GM21825 (cell line): ENCODE results near the gene MAN2B2.

Experiments
- ATAC-seq: cut with Tn5 transposase; IDR thresholded peaks from one replicate; pipeline ENCODE4 v1.9.1; 2021; ENCODE audit warnings: mild to moderate bottlenecking, moderate library complexity; ENCODE audit not compliant: unreplicated experiment

The MAN2B2 gene

DNA sequence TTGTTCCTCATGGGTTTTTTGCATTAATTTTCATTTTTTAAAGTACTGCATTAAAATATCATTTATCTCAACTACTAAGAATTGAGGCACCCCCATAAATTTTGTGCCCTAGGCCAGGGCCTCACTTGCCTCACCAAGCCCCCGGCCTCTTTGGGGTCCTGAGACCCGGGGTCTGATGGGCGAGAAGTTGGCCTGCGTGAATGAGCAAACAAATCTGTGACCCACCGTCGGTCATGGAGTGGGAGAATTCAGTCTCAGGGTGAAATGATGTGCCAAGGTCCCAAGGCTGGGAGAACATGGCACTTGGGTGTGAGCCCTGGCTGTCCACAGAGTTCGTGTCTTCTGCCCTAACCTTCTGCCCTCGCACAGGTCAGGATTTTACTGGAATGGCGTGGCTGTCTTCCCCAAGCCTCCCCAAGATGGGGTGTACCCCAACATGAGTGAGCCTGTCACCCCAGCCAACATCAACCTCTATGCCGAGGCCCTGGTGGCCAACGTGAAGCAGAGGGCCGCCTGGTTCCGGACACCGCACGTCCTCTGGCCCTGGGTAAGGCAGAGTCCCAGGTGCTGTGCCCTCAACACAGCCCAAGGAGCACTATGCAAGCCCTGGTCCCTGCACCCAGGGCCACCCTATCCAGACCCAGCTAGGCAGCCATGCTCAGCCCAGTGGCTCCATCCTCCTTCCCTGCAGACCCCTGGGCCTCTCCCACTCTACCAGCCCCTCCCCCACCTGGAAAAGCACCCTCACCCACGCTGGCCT is 18.0 kb downstream of the MAN2B2 start:
- ATAC-seq: no peak

DNA sequence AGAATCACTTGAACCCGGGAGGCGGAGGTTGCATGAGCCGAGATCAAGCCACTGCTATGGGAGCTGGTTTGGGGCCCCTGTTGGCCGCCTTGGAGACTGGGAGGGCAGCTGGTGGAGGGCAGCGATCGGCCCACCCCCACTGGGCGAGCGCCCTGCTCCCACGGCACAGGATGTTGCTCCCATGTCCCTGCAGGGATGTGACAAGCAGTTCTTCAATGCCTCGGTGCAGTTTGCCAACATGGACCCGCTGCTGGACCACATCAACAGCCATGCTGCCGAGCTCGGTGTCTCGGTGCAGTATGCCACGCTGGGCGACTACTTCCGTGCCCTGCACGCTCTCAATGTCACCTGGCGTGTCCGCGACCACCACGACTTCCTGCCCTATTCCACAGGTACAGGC is 19.4 kb downstream of the MAN2B2 start:
- ATAC-seq: no peak

DNA sequence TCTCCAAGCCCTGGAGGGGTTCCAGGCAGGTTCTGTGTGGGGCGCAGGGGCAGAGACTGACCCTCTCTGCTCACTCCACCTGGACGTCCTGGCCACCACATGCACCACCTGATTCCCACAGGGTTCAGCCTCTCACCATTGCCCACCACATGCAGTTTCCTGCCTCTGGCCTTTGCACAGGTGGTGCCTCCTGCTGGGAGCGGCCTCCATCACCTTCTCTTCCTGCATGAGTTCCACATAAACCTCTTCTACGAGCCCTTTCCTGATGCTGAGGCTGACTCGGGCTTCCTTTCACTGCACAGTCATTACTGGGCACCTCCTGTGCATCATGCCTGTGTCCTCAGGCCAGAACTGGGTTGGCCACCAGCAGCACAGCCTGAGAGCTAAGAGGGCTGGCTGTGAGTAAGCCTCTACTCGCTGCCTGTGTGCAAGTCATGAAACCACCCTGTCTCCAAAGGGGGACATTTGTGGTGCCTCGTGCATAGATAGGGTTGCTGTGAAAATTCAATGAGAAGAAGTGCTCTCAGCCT is 19.9 kb downstream of the MAN2B2 start:
- ATAC-seq: no peak

DNA sequence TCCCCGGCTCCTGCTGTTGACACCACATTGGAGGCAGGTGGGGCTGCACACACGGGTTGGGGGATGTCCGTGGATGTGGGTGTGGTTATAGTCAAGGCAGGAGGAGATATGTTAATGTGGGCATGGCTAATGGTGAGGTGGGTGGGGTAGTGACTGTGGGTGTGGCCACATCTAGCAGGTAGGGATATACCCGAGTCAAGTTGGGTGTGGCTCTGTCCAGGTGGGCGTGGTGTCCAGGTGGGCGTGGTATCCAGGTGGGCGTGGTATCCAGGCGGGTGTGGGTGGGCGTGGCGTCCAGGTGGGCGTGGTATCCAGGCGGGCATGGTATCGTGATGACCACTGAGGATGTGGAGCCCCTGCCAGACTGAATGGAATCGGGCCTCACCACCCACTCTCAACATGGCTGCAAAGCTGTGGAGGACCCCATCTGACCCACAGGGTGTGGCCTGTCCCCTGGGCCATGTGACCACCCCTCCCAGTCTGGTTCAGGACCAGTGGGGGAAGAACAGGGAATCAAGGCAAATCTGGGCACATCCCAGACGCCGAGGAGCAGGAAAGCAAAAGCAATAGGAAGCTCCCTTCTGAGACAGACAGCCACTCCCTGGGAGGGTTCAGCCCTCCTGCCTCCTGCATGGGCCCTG is 21.0 kb downstream of the MAN2B2 start:
- no peak for ATAC-seq

DNA sequence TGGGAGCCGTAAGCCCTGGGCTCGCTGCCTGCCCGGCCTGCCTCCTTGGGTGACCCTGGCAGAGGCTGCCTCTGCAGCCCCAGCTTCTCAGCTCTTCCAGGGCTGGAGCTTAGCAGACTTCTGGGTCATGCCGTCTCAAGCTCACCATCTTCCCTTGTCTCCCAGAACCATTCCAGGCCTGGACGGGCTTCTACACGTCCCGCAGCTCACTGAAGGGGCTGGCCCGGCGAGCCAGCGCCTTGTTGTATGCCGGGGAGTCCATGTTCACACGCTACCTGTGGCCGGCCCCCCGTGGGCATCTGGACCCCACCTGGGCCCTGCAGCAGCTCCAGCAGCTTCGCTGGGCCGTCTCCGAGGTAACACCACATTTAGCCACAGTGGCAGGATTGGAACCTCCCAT is 22.0 kb downstream of the MAN2B2 start:
- ATAC-seq: no peak

DNA sequence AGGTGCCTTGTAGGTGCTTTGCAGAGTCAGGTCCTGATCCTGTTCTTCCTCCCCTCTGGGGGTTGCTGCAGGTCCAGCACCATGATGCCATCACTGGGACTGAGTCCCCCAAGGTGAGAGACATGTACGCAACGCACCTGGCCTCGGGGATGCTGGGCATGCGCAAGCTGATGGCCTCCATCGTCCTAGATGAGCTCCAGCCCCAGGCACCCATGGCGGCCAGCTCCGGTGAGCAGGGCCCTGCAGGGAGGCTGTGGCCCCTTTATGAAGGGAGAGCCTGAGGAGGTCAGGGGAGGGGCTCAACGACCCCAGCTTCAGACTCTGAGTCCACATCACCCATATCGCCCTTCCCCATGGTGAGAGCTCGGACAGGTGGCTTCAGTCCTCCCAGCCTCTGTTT is 23.1 kb downstream of the MAN2B2 start:
- ATAC-seq: no peak

DNA sequence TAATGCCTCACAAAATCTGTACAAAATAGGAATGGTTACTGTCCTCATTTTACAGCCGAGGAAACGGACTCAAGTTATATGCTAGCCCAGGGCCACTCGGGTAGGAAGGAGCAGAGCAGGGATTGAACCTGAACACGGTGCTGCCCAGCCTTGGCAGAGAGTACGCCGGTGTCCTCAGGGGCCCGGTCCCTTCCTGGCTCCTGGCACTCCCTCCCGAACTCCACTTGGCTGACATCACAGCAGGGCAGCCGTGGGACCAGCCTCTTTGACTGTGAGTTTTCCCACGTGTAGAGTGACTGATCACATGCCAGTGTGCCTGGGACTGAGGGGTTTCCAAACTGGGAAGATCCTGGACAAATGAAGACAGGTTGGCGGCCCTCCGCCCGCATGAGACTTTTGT is 23.7 kb downstream of the MAN2B2 start:
- ATAC-seq: no peak

DNA sequence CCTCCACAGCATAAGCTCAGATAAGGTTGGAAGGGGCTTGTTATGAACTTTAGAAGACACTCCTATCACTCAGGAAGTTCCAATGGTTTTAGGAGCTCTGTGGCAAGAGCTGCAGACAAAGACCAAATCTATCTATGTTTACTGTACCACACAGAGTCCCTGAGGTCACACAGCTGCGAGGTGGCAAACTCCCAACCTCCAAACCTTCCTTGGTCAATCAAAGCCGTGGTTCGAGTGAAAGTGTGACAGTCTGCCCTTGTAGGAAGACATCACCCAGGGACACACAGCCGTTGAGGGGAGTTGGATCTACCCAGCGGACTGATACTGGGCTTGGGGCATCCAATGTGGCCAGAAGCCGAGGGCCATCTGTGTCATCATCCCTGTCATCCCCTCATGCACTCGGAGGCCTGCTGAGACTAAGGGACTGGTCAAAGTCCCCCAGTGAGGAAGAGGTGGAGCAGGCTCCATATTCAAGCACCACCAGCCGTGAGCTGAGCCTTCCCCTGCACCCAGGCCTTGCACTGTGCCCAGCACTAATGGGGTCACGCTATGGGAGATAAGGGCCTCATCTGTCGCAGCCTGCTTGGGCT is 26.8 kb downstream of the MAN2B2 start:
- ATAC-seq: no peak

DNA sequence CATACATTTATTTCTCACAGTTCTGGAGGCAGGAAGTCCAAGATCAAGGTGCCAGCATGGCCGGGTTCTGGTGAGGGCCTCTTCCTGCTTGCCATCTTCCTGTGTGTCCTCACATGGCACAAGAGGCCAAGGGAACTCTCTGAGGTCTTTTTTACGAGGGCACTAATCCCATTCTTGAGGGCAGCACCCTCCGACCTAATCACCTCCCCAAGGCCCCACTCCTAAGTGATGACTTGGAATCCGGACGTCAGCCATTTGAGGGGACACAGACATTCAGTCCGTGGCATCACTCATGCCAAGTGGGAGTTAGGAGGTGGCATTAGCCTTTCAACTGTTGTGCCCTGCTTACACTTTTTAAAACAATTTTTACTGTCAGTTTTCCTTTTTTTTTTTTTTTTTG is 27.3 kb downstream of the MAN2B2 start:
- ATAC-seq: no peak

DNA sequence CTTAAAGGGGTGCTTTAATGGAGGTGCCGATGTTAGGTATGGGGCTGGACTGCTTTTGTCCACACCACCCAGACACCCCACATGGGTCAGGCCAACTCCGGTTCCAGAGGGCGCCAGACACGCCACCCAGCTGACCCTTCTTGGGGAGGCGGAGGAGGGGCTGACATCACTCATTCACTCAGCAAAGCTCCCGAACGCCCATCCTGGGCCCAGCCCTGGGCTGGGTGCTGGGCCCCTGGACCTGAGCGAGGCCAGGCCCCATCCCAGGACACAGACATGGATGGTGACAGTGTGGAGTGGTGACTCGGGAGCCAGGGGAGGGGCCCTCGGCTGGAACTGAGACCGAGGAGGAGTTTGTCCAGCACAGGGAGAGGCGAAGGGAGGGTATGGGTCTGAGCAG is 28.1 kb downstream of the MAN2B2 start:
- no peak for ATAC-seq

DNA sequence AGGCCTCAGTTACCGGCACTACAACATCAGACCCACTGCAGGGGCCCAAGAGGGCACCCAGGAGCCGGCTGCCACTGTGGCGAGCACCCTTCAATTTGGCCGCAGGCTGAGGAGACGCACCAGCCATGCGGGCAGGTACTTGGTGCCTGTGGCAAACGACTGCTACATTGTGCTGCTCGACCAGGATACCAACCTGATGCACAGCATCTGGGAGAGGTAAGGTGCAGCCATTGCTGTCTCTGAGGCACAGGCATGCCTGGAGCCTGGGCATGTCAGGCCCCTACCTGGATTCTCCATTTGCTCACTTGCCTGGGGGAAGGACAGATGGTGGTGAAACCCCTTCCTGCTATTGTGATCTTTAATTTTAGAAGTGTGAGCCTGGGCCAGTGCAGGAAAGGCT is 30.1 kb downstream of the MAN2B2 start:
- no peak for ATAC-seq

DNA sequence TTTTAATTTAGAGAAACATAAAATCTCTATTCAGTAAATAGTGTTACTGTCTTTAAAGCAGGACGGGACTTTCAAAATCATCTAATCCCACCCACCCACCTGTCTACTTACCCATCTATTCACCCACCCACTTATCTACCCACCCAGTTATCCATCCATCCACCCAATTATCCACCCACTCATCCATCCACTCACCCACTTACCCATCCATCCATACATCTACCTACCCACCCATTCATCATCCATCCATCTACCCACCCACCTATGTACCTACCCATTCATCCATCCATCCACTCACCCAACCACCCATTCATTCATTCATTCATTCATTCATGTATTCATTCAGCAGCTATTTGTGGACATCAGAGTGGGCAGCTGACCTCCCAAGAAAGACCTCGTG is 30.6 kb downstream of the MAN2B2 start:
- ATAC-seq: no peak

DNA sequence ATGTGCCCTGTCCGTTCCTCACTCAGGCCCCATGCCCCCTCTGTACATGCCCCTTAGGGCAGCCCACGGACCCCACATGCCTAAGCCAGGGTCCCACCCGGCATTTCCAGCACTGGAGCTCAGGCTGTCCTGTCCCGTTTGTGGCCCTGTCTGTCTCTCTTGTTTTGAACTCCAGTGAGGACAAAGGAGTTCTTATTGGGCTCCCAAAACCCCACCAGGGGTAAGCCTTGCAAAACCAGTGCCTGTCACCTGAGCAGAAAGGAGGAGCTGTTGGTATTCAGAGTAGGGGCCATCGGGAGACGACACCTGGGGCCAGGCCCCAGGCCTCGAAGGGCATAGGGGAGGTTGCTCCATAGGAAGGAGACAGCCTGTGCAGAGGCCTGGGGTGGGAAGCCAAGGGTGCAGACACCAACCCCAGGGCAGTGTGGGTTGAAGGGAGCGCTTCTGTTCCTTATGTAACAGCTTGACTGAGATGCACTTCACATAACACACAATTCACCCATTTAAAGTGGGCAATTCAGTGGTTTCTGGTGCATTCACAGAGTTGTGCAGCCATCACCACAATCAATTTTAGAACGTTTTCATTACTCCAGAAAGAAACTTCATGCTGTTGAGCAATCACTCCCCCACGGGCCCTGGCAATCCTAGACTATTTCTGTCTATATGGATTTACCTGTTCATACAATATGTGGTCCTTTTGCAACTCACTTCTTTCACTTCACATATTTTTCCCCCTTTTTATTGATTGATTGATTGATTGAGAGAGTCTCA is 31.7 kb downstream of the MAN2B2 start:
- ATAC-seq: no peak

DNA sequence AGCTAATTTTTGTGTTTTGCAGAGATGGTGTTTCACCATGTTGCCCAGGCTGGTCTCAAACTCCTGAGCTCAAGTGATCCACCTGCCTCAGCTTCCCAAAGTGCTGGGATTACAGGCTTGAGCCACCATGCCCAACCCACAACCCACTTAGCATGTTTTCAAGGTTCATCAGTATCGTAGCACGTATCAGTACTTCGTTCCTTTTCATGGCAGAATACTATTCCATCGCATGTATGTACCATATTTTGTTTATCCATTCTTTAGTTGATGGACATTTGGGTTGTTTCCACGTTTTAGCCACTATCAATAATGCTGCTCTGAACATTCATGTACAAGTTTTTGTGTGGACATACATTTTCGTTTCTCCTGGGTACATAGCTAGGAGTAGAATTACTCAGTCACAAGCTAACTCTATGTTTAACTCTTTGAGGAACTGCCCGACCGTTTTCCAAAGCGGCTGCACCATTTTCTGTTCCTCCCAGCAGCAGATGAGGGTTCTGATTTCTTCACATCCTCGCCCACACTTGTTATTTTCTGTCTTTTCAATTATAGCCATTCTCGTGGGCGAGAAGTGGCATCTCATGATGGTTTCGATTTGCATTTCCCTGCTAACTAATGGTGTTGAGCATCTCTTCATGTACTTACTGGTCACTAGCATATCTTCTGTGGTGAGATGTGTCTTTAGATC is 32.5 kb downstream of the MAN2B2 start:
- ATAC-seq: no peak

DNA sequence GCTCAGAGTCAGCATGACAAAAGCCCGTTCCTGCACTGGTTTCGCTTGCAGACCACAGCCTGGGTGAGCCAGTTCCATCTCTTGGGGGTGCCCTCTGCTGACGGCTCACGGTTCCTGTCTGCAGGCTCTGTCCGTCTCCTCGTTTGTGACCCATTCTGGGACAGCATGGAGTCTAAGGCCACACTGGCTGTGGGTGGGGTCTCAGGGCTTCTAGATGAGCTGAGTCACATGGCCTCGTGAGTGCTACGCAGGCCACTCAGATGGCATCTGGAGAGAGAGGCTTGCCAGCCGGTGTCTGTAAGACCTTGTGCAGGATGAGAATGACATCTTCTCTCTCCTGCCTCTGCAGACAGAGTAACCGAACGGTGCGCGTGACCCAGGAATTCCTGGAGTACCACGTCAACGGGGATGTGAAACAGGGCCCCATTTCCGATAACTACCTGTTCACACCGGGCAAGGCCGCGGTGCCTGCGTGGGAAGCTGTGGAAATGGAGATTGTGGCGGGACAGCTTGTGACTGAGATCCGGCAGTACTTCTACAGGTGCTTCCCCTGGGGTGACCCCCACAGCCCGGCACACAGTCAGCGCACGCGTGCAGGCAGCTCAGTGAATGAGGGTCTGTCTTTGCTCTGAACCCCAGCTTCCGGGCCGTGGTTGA is 33.9 kb downstream of the MAN2B2 start:
- no peak for ATAC-seq

DNA sequence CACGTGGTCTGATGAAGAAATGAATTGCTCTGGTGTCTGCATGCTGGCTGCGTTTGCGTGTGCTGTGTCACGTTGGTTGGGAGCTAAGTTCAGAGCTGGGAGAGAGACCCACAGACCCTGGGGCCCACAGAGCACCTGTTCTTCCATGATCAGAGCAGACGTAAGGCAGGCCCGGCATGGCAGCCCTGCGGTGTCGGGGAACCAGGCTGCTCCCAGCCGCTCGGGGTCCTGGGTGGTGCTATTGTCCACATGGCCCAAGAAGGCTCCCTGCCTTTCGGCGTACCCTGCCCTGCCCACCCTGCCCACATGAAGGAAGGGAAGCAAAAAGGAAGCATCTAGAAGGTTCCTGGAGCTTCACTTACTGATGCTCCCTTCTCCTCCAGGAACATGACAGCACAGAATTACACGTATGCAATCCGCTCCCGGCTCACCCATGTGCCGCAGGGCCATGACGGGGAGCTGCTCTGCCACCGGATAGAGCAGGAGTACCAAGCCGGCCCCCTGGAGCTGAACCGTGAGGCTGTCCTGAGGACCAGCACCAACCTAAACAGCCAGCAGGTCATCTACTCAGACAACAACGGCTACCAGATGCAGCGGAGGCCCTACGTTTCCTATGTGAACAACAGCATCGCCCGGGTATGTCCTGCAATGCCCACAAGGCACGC is 34.6 kb downstream of the MAN2B2 start:
- no peak for ATAC-seq

DNA sequence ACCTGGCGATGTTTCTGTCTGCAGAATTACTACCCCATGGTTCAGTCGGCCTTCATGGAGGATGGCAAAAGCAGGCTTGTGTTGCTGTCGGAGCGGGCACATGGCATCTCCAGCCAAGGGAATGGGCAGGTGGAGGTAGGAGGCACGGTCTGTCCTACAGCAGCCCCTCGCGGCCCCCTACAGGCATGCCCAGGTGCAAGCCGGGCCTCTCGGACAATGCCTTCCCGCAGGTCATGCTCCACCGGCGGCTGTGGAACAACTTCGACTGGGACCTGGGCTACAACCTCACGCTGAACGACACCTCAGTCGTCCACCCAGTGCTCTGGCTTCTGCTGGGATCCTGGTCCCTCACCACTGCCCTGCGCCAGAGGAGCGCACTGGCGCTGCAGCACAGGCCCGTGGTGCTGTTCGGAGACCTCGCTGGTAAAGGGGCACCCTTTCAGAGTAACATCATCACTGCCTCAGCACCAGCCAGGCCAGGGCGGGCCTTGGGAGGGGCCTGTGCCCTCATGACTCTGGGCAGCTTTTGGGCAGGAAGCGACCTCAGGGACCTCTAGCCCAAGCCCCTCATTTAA is 36.0 kb downstream of the MAN2B2 start:
- no peak for ATAC-seq

DNA sequence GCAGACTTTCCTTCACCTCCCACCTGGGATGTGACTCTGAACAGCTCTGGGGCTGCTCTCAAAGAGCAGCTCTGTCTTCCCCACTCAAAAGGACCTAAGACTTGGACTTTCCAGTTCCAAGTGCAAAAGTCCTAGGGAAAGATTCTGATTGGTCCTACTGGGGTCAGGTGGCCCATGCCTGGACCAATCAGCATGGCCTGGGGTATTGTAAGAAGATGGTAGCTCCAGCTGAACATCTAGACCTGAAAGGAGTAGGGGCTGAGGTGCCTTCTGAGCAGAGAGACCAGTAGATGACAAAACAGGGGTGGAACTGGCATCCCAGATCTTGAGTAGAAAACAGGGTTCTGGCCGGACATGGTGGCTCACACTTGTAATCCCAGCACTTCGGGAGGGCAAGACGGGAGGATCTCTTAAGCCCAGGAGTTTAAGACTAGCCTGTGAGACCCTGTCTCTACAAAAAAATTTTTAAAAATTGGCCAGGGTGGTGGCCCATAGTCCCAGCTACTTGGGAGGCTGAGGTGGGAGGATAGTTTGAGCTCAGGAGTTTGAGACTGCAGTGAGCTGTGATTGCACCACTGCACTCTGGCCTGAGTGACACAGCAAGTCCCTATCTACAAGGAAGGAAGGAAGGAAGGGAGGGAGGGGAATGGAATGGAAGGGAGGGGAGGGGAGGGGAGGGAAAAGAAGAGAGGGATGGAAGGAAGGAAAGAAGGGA is 38.1 kb downstream of the MAN2B2 start:
- no peak for ATAC-seq
